IMR-90 (cell line): ENCODE results near the gene KRTCAP2. TPM values are rescaled to one million over a fixed set of nuclear protein-coding genes. Genes with fewer than 3 reads are reported as not detected.

Experiments
- ATAC-seq: fragments of 200-7000 bp; cut with Tn5 transposase; 2 replicates; pipeline ENCODE4 v1.9.1; 2020; ENCODE audit warnings: low read depth, mild to moderate bottlenecking, moderate library complexity
- BruUV-seq: library from RNA; stranded (reverse); fragments of 400-500 nt; replicated peaks from 2 replicates; lab custom pipeline; 2021; lab: Mats Ljungman, UMichigan
- CTCF ChIA-PET: fragments of 300-600 bp; formaldehyde crosslinking; extraction: SDS; loops from one replicate; lab custom pipeline; 2021; ENCODE audit warnings: antibody characterized with exemption; lab: Yijun Ruan, JAX
- POLR2A ChIA-PET: fragments of 300-600 bp; sonication (Branson Sonifier 250); formaldehyde crosslinking; loops from one replicate; lab custom pipeline; 2022; ENCODE audit warnings: antibody characterized with exemption; ENCODE audit not compliant: unreplicated experiment; lab: Charles Lee
- DNase-seq: peaks from one replicate; pipeline ENCODE4 v3.0.0; 2013
- H2AFZ ChIP-seq: replicated peaks from 2 replicates; pipeline ENCODE3; 2013; ENCODE audit warnings: low read length, mild to moderate bottlenecking; ENCODE audit not compliant: poor library complexity
- H2AK5ac ChIP-seq: 2 replicates; pipeline ENCODE4 v1.6.1; 2013; ENCODE audit warnings: low read depth, low read length, inconsistent platforms
- H2AK9ac ChIP-seq: replicated peaks from 2 replicates; pipeline ENCODE3; 2013; ENCODE audit warnings: mild to moderate bottlenecking, low read depth, low read length, moderate library complexity; ENCODE audit not compliant: poor library complexity
- H2BK120ac ChIP-seq: 2 replicates; pipeline ENCODE4 v1.6.1; 2013; ENCODE audit warnings: low read depth, low read length, inconsistent platforms
- H2BK15ac ChIP-seq: 3 replicates; pipeline ENCODE4 v1.6.1; 2013; ENCODE audit warnings: low read depth, low read length, inconsistent platforms
- H2BK20ac ChIP-seq: 2 replicates; pipeline ENCODE4 v1.6.1; 2013; ENCODE audit warnings: low read depth, mild to moderate bottlenecking, inconsistent platforms, low read length, moderate library complexity
- H2BK5ac ChIP-seq: 2 replicates; pipeline ENCODE4 v1.6.1; 2013; ENCODE audit warnings: mild to moderate bottlenecking, low read depth, low read length, inconsistent platforms; ENCODE audit not compliant: poor library complexity, severe bottlenecking
- H3K14ac ChIP-seq: replicated peaks from 2 replicates; pipeline ENCODE4 v1.6.1; 2013; ENCODE audit warnings: low read depth, low read length, inconsistent platforms
- H3K18ac ChIP-seq: 2 replicates; pipeline ENCODE4 v1.6.1; 2013; ENCODE audit warnings: low read depth, low read length, control low read depth
- H3K23ac ChIP-seq: 2 replicates; pipeline ENCODE4 v1.6.1; 2013; ENCODE audit warnings: low read depth, low read length, inconsistent platforms
- H3K27ac ChIP-seq: 2 replicates; pipeline ENCODE4 v1.5.1; 2013; ENCODE audit warnings: mild to moderate bottlenecking, control low read depth, low read length; ENCODE audit not compliant: insufficient read depth
- H3K27me3 ChIP-seq: 2 replicates; pipeline ENCODE4 v1.6.1; 2013; ENCODE audit warnings: low read length; ENCODE audit not compliant: control insufficient read depth, insufficient read depth
- H3K36me3 ChIP-seq: 2 replicates; pipeline ENCODE4 v1.6.1; 2013; ENCODE audit warnings: low read length, mixed read lengths; ENCODE audit not compliant: control insufficient read depth, insufficient read depth
- H3K4ac ChIP-seq: 2 replicates; pipeline ENCODE4 v1.6.1; 2013; ENCODE audit warnings: low read depth, low read length, inconsistent platforms
- H3K4me1 ChIP-seq: 2 replicates; pipeline ENCODE4 v1.6.1; 2013; ENCODE audit warnings: low read length, mixed read lengths; ENCODE audit not compliant: control insufficient read depth, insufficient read depth
- H3K4me2 ChIP-seq: 2 replicates; pipeline ENCODE4 v1.6.1; 2013; ENCODE audit warnings: low read depth, mild to moderate bottlenecking, control low read depth, low read length, moderate library complexity
- H3K4me3 ChIP-seq: 2 replicates; pipeline ENCODE4 v1.5.1; 2013; ENCODE audit warnings: low read depth, mild to moderate bottlenecking, control low read depth, low read length, moderate library complexity; ENCODE audit not compliant: insufficient read depth
- H3K56ac ChIP-seq: 2 replicates; pipeline ENCODE4 v1.6.1; 2013; ENCODE audit warnings: low read length, inconsistent platforms; ENCODE audit not compliant: insufficient read depth; ENCODE audit errors: extremely low read depth
- H3K79me1 ChIP-seq, 2 experiments: 2 replicates each; pipeline ENCODE4 v1.6.1; 2013; ENCODE audit warnings: low read length in 2 of 2, inconsistent platforms in 1 of 2, low read depth in 1 of 2
- H3K9ac ChIP-seq: 2 replicates; pipeline ENCODE4 v1.6.1; 2013; ENCODE audit warnings: low read depth, low read length, control low read depth
- H3K9me1 ChIP-seq: 2 replicates; pipeline ENCODE4 v1.6.1; 2013; ENCODE audit warnings: low read length, inconsistent platforms; ENCODE audit not compliant: insufficient read depth
- H3K9me3 ChIP-seq: 2 replicates; pipeline ENCODE4 v1.6.1; 2013; ENCODE audit warnings: low read length; ENCODE audit not compliant: control insufficient read depth, insufficient read depth
- H4K20me1 ChIP-seq: 2 replicates; pipeline ENCODE4 v1.6.1; 2013; ENCODE audit warnings: low read length, inconsistent platforms; ENCODE audit not compliant: insufficient read depth
- H4K5ac ChIP-seq: 2 replicates; pipeline ENCODE4 v1.6.1; 2013; ENCODE audit warnings: mild to moderate bottlenecking, low read depth, low read length, control low read depth
- H4K8ac ChIP-seq, 2 experiments: 2 replicates each; pipeline ENCODE4 v1.6.1; 2013; ENCODE audit warnings: low read depth in 2 of 2, low read length in 2 of 2, control low read depth in 1 of 2, inconsistent platforms in 1 of 2
- H4K91ac ChIP-seq: 2 replicates; pipeline ENCODE4 v1.6.1; 2013; ENCODE audit warnings: low read depth, low read length, inconsistent platforms; ENCODE audit not compliant: insufficient read depth
- MAZ ChIP-seq: IDR thresholded peaks from 2 replicates; pipeline ENCODE4 v1.6.1; 2012; ENCODE audit warnings: low read depth, mild to moderate bottlenecking, low read length, improper control_type of control experiment, moderate library complexity, borderline replicate concordance
- RAD21 ChIP-seq: IDR thresholded peaks from 2 replicates; pipeline ENCODE4 v1.6.1; 2012; ENCODE audit warnings: low read length, improper control_type of control experiment
- WGBS, 2 experiments: methylation state at CpG; one replicate each; pipeline versions ENCODE4 v1.1.5 to v1.1.7; 2013; ENCODE audit warnings: missing lambda C conversion rate in 2 of 2; ENCODE audit not compliant: insufficient read length in 1 of 2; ENCODE audit errors: extremely low coverage in 2 of 2; 5-methylcytosine and 5-hydroxymethylcytosine counted together
- dilution Hi-C: fragments of 300-500 bp; cut with HindIII; formaldehyde crosslinking; loops from one replicate; pipeline ENCODE4 v1.14.3; 2018; ENCODE audit warnings: low sequenced_read_pairs; ENCODE audit not compliant: unreplicated experiment
- in situ Hi-C: fragments of 300-500 bp; cut with MboI; formaldehyde crosslinking; loops from 3 replicates; pipeline ENCODE4 v1.14.3; 2019; ENCODE audit warnings: low sequenced_read_pairs, inconsistent platforms, mixed read lengths
- intact Hi-C: fragments of 100-400 bp; cut with micrococcal nuclease; formaldehyde crosslinking; loops from 2 replicates; pipeline ENCODE4 v1.10.0; 2022
- polyA plus RNA-seq, 3 experiments: library from polyadenylated mRNA; depleted of rRNA; stranded (reverse); fragments of >200 nt; gene quantifications; 2 replicates each; pipeline ENCODE4 v1.2.3, GENCODE V29; 2012; ENCODE audit warnings: low replicate concordance in 1 of 3
- total RNA-seq: library from RNA; depleted of rRNA; stranded (reverse); fragments of >200 nt; gene quantifications from 2 replicates; pipeline ENCODE4 v1.2.3, GENCODE V29; 2012

KRTCAP2 gene
- total and polyA plus RNA-seq, 2 of the 4 experiments (the other 2 are of a cell fraction), result 76.7 to 232 TPM

GRCh38 chr1:155202198-155202597, 29.1 kb upstream of the KRTCAP2 start:
- H3K4me1 ChIP-seq, result peaks cover 3% of the 10 kb centered on the region; the same call in 1 of the 2 replicates
- H3K79me1 ChIP-seq, result peaks cover 0 to 13% of the 10 kb centered on the region in 2 experiments; a peak in 1 of 4 replicates
- ATAC-seq (no peak), DNase-seq (no peak)
- H4K20me1 ChIP-seq, result no peaks in the 10 kb centered on the region
- no peak overlapping the region for H2BK20ac ChIP-seq
- in situ Hi-C loops (no loop called here), dilution Hi-C loops (no loop called here), intact Hi-C loops (loop anchor here (10.0 kb wide), 2 partner anchors 123 to 393 kb away; partner anchors contain the start of gene RUSC1)
- no peak overlapping the region for H2AFZ ChIP-seq
- no peak overlapping the region for H3K18ac ChIP-seq
- H3K4ac ChIP-seq, result no peak overlapping the region
- peaks cover 25% of the 10 kb centered on the region for H3K36me3 ChIP-seq
- H3K9me1 ChIP-seq, result peaks cover 6% of the 10 kb centered on the region; the same call in 1 of the 2 replicates
- TF ChIP-seq RAD21 (no peak), MAZ (no peak)
- no peak overlapping the region for H2BK15ac ChIP-seq
- no peak overlapping the region for H3K9ac ChIP-seq
- no peak overlapping the region for H2BK120ac ChIP-seq
- H3K27me3 ChIP-seq, result no peaks in the 10 kb centered on the region
- H2AK9ac ChIP-seq, result no peak overlapping the region
- no peak overlapping the region for H3K27ac ChIP-seq
- 81% methylated on average over 2 of the region's 7 CpGs; no CpG with 5 or more reads in 1 of the 2 experiments for WGBS, 2 experiments
- no peak overlapping the region for H3K14ac ChIP-seq
- no peak overlapping the region for H4K5ac ChIP-seq
- H3K9me3 ChIP-seq, result no peaks in the 10 kb centered on the region
- no peak overlapping the region for H2BK5ac ChIP-seq
- no peak overlapping the region for H3K4me2 ChIP-seq
- BruUV-seq, result no TSS peak
- no peak overlapping the region for H2AK5ac ChIP-seq
- H3K23ac ChIP-seq, result no peak overlapping the region
- H4K8ac ChIP-seq, result no peak overlapping the region
- H4K91ac ChIP-seq, result no peak overlapping the region
- POLR2A ChIA-PET, result no interaction called here
- CTCF ChIA-PET, result no interaction called here
- no peak overlapping the region for H3K4me3 ChIP-seq
- H3K56ac ChIP-seq, result no peak overlapping the region
